CD4-positive, alpha-beta T cell treated with Interleukin-17A for 4 hours (primary cell): ENCODE data around the gene MEGF6.
A peak's percentile ranks its signal among the peaks of the same experiment; 100 is the strongest.

Source experiments
- DNase-seq: peaks from one replicate; pipeline ENCODE4 v3.0.0-alpha.2; 2020; ENCODE audit warnings: mixed read lengths

The MEGF6 gene

DNA sequence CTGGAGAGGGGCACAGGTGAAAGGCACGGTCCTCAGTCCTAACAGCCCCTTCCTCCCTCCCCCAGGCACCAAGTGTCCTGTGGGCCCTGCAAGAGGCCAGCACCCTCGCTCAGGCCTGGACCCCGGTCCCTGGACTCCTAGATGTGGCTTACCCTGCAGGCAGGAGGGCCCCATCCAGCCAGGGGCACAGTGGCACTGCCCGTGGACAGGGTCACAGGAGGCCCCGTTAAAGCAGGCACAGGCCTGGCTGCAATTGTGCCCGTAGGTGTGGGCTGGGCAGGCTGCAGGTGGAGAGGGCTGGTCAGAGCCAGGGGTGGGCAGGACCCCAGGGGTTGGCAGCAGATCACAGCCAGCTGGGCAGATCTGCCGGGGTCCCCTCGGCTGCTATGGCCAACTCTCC lies 112.3 kb downstream of the MEGF6 start:
- no peak for DNase-seq

- no peak for DNase-seq
Observed at GRCh38 chr1:3498246-3498930, 112.9 kb downstream of the MEGF6 start.

DNA sequence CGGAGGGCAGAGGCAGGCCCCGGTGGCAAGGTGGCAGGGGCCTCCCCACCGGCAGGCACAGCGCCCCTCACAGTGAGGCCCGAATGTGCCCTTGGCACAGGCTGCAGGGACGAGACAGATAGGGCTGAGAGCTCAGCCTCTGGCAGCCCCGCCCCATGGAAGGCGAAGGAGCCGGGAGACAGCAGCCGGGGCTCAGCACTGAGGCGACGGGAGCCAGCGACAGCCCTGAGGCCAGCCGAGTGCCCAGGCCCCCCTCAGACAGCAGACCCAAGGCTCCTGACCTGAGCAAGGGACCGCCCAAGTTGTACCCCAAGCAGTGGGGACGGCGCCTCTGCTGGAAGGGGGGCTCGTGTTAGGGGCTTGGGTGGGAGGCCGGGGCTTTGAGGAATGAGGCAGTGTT lies 113.8 kb downstream of the MEGF6 start:
- no peak for DNase-seq

- DNase-seq: no peak
Observed at GRCh38 chr1:3496916-3497315, 114.4 kb downstream of the MEGF6 start.

- no peak for DNase-seq
Observed at GRCh38 chr1:3495776-3496745, 115.2 kb downstream of the MEGF6 start.

GRCh38 chr1:3494321-3495308 lies 116.7 kb downstream of the MEGF6 start:
- DNase-seq: no peak

GRCh38 chr1:3492545-3493246 lies 118.6 kb downstream of the MEGF6 start:
- no peak for DNase-seq

- DNase-seq: peak; percentile 91
Observed at GRCh38 chr1:3491291-3492246, 119.7 kb downstream of the MEGF6 start.

GRCh38 chr1:3490046-3490745 lies 121.1 kb downstream of the MEGF6 start:
- no peak for DNase-seq

DNA sequence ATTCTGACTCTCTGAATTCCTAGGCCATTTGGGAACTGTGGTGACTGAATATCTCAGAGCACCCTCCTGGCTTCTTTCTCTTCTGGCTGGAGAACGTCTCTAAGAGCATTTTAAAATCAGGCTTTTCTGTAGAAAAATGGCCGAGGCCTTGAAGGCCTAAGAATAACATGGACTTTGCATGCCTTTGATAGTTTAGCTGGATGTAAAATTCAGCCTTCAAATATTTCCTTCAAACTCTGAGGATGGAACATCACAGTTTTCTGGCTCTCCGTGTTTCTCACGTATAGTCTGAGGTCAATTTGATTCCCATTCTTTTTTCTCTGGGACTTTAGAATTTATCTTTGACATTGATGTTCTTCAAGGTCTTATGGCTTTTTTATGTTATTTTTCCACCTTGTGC lies 122.9 kb downstream of the MEGF6 start:
- DNase-seq: no peak

DNA sequence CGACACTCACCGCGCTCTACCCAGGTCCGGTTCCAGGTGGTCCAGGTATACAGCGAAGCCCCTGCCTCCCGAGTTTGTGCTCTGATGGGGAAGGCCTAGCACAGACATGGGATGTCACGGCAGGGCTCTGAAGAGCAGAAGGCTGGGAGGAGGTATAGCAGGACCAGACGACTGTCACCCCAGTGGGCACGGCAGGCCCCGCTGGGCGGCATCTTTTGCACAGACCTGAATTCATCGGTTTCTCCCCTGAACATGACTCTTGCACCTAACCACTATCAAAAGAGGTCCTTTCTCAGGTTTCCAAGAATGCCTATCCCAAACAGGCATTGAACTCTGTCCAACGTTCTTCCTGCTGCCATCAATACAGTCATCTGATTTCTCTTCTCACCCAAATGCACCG lies 126.3 kb downstream of the MEGF6 start:
- no peak for DNase-seq

DNA sequence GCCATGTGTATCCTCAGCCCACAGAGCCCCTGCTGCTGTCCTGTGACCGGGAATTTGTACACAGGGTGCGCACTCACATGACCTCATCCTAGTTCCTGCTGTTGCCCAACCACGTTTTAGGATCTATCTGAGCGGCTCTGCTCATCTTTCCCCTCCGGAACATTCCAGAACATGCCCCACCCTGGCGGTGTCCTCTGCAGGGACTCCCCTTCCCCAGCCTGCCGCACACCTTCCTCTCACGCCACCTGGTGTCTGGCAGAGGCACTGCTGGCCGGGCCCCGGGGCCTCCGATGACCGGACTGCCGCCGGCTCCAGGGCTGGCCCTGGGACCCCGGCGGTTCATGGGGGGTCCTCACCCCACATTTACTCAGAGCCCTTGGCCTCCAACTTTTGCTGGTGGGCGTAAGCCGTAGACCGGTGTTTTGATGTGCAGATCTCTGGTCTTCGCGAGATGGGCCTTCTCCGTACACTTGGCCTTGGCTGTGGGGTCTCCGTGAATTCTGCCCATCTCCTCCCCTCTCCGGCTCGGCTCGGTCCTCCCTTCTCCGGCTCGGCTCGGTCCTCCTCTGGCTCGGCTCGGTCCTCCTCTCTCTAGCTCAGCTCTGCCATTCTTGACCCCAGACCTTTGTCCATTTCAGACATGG lies 127.4 kb downstream of the MEGF6 start:
- peak; percentile 54 for DNase-seq

- no peak for DNase-seq
Observed at GRCh38 chr1:3483380-3483779, 127.9 kb downstream of the MEGF6 start.

DNA sequence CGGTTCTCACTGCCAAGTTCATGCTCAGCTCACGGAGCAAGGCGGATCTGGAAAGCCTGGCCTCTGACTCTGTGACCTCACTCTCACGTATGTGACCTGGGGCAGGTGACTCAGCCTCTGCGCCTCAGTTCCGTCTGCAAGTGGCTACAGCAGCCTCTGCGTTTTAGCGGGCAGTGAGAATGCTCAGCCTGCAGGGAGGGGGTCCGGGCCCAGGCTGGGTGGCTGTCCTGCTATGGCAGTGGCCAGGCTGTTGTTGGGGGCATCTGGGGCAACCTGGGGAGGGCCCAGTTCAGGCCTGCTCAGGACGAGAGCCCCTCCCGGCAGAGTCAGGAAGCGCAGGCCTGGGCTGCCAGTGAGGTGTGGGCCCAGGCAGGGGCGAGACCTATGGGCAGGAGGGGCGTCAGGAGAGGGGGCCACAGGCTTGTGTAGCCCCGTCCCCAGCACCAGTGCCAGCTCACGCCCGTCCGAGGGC lies 128.9 kb downstream of the MEGF6 start:
- DNase-seq: no peak

DNA sequence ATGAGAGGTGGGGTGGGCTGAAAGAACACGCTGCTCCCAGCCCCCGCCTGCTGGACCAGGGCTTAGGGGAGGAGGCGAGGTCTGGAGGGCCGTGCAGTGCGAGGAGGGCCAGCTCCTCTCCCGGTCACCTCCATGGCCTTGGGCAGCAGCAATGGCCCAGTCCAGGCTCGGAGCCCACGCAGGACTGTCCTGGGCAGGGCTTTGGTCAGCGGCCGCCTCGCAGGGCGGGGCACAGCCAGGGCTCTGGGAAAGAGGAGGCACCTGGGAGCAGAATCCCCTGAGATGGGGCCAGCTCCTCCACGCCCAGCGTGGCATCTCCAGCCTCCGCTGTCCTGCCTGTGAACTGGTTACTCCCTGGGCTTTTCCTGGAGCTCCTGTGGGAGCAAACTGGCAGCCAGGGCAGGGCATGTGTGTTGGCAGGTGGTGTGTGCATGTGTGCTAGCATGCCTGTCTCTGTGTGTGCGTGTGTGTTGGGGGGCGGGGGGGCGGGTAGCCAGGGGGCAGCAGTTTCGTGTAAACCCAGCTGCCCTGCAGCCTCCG lies 129.4 kb downstream of the MEGF6 start:
- no peak for DNase-seq

GRCh38 chr1:3481046-3481445 lies 130.3 kb downstream of the MEGF6 start:
- no peak for DNase-seq

DNA sequence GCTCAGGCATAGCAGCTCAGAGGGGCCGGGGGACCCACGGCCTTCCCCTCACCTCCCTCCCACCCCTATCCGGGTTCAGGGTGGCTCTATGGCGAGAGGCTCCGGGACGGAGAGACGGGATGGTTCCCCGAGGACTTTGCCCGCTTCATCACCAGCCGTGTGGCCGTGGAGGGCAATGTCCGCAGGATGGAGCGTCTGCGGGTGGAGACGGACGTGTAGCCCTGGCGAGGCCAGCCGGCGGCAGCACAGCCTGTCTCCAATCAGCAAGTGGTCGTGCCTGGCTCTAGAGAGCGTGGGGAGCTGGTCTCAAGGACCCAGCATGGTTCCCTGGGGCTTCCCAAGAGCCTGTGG lies 131.0 kb downstream of the MEGF6 start:
- DNase-seq: no peak

- no peak for DNase-seq
Observed at GRCh38 chr1:3479511-3480368, 131.6 kb downstream of the MEGF6 start.
